ENCODE results near the gene TAS2R5. TPM values are rescaled to one million over a fixed set of nuclear protein-coding genes. Genes with fewer than 3 reads are reported as not detected.

TAS2R5 gene
- total RNA-seq, 2 donors from 2014 or later, result 3.1 to 3.6 TPM

- peak; percentile 51 for DNase-seq
- Mint-ChIP-seq H3K36me3 (ENCODE audit: low read depth) (peaks cover 28% of the 10 kb centered on the region), H3K9me3 (no peaks in the 10 kb centered on the region), H3K27ac (no peak overlapping the region), H3K4me1 (no peaks in the 10 kb centered on the region), H3K4me3 (no peak overlapping the region), H3K27me3 (ENCODE audit: insufficient read depth) (no peaks in the 10 kb centered on the region)
- no peaks in the 10 kb centered on the region for H3K4me1 ChIP-seq (ENCODE audit: control insufficient read depth, insufficient read depth, low read length)
- H3K9me3 ChIP-seq (ENCODE audit: control insufficient read depth, low read length), result no peaks in the 10 kb centered on the region
- H3K27ac ChIP-seq (ENCODE audit: low read depth, low read length), result no peak overlapping the region
- H3K4me3 ChIP-seq (ENCODE audit: low read length), result no peak overlapping the region
- H3K9ac ChIP-seq (ENCODE audit: extremely low read depth, low read length, poor library complexity, severe bottlenecking), result no peak overlapping the region
- no peaks in the 10 kb centered on the region for H3K27me3 ChIP-seq (ENCODE audit: control insufficient read depth, insufficient read depth, low read length, poor library complexity, severe bottlenecking)
- peak; percentile 91 for TF ChIP-seq CTCF (conservative IDR thresholded peaks at IDR 0.05)
- H3K36me3 ChIP-seq (ENCODE audit: control insufficient read depth, insufficient read depth, low read length), result peaks cover 20% of the 10 kb centered on the region
- 76 to 82% methylated on average over 8 to 13 of the region's 13 CpGs for WGBS, 2 experiments (ENCODE audit: insufficient coverage in 1 of 2, insufficient read length in 1 of 2)
These were observed 4.1 kb upstream of the TAS2R5 start for GRCh38 chr7:141785706-141786552.

GRCh38 chr7:141788296-141788695 lies 1.7 kb upstream of the TAS2R5 start:
- Mint-ChIP-seq H3K4me3 (no peak overlapping the region), H3K9me3 (no peaks in the 10 kb centered on the region), H3K27me3 (ENCODE audit: insufficient read depth) (no peaks in the 10 kb centered on the region), H3K27ac (no peak overlapping the region), H3K4me1 (no peaks in the 10 kb centered on the region), H3K36me3 (ENCODE audit: low read depth) (peaks cover 27% of the 10 kb centered on the region)
- no peak for TF ChIP-seq CTCF (conservative IDR thresholded peaks at IDR 0.05)
- Histone ChIP-seq H3K36me3 (ENCODE audit: control insufficient read depth, insufficient read depth, low read length) (peaks cover 18% of the 10 kb centered on the region), H3K4me1 (ENCODE audit: control insufficient read depth, insufficient read depth, low read length) (no peaks in the 10 kb centered on the region), H3K27ac (ENCODE audit: low read depth, low read length) (no peak overlapping the region), H3K9ac (ENCODE audit: extremely low read depth, low read length, poor library complexity, severe bottlenecking) (no peak overlapping the region), H3K27me3 (ENCODE audit: control insufficient read depth, insufficient read depth, low read length, poor library complexity, severe bottlenecking) (no peaks in the 10 kb centered on the region), H3K4me3 (ENCODE audit: low read length) (no peak overlapping the region), H3K9me3 (ENCODE audit: control insufficient read depth, low read length) (no peaks in the 10 kb centered on the region)
- WGBS, 2 experiments (ENCODE audit: insufficient coverage in 1 of 2, insufficient read length in 1 of 2), result 95 to 100% methylated on average over 1 to 2 of the region's 2 CpGs
- no peak for DNase-seq

- Mint-ChIP-seq H3K27me3 (ENCODE audit: insufficient read depth) (no peaks in the 10 kb centered on the region), H3K36me3 (ENCODE audit: low read depth) (peaks cover 24% of the 10 kb centered on the region), H3K4me1 (peaks cover 10% of the 10 kb centered on the region), H3K4me3 (no peak overlapping the region), H3K9me3 (no peaks in the 10 kb centered on the region), H3K27ac (no peak overlapping the region)
- Histone ChIP-seq H3K9me3 (ENCODE audit: control insufficient read depth, low read length) (no peaks in the 10 kb centered on the region), H3K4me3 (ENCODE audit: low read length) (no peak overlapping the region), H3K9ac (ENCODE audit: extremely low read depth, low read length, poor library complexity, severe bottlenecking) (no peak overlapping the region), H3K4me1 (ENCODE audit: control insufficient read depth, insufficient read depth, low read length) (no peaks in the 10 kb centered on the region), H3K36me3 (ENCODE audit: control insufficient read depth, insufficient read depth, low read length) (peaks cover 18% of the 10 kb centered on the region), H3K27ac (ENCODE audit: low read depth, low read length) (no peak overlapping the region), H3K27me3 (ENCODE audit: control insufficient read depth, insufficient read depth, low read length, poor library complexity, severe bottlenecking) (no peaks in the 10 kb centered on the region)
- WGBS, 2 experiments (ENCODE audit: insufficient coverage in 1 of 2, insufficient read length in 1 of 2), result 98% methylated on average over 2 of the region's 2 CpGs; no CpG with 5 or more reads in 1 of the 2 experiments
- DNase-seq, result no peak
- no peak for TF ChIP-seq CTCF (conservative IDR thresholded peaks at IDR 0.05)
These were observed 2.5 kb downstream of the TAS2R5 start for GRCh38 chr7:141792526-141792925.
